HG02884 (cell line): ENCODE data around the gene CACNA1H.
"Not testable (repeated sequence)": the region's sequence is repeated elsewhere in the genome, so short reads cannot be mapped to it uniquely, and the experiment has no call there.

Source experiments
- ATAC-seq: cut with Tn5 transposase; IDR thresholded peaks from one replicate; pipeline ENCODE4 v1.9.1; 2021; ENCODE audit warnings: mild to moderate bottlenecking, moderate library complexity; ENCODE audit not compliant: unreplicated experiment

CACNA1H gene

DNA sequence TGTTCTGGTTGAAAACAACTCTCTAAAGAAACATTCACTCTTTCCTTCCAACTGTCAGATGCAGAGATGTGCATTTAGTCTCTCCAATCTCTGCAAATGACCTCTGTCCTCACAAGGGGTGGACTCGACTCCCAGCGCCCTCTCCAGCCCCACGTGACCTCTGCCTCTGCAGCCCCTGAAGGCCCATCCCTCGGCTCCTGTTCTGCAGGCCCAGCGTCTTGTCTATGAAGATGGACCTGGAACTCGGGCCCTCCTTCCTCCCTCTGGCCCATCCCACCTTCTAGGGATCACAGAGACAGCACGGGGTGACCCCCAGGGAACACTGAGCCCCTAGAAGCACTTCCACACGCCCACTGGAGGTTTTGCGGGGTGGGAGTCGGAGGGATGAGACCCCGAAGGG lies 90.5 kb downstream of the CACNA1H start:
- not testable (repeated sequence) for ATAC-seq

DNA sequence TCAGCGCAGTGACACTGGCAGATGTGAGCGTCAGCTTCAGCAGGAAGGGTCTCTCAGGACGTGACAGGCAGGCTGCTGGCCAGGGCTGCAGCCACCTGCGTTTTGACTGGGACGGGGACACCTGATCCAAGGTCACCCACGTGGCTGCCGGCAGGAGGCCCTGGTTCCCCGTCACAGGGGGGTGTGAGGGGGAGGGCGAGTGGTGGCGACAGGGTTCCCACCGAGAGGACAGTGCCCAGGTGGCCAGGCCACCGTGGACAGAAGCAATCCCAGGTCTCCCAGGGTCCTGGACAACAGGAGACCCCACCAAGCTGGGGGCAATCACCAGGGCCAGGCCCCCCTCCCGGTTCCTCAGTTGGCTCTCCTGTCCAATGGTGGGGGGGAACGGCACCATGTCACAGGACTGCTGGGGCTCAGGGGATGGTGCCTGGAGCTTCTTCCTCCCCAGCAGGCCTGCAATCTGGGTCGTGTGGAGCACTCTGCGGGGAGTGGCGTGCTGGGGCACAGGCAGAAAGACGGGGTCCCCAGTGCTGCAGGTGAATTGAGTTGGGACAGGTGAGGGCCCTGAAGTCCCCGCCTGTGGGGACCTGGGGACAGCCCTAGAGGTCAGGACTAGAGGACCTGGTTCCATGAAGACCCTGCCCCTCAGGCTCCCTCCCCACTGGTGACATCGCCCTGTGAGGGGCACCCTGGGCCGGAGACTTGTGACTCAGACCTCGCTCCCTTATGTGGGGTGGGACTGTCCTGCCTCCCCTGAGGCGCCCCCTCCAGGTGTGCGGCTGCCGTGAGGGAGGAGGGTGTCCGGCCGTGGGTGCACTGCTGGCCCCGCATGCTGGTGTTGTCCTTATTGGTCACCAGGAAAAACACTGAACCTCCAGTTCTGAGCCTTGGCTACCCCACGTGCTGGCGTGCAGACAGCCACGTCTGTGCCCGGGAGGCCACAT lies 91.3 kb downstream of the CACNA1H start:
- ATAC-seq = not testable (repeated sequence)

DNA sequence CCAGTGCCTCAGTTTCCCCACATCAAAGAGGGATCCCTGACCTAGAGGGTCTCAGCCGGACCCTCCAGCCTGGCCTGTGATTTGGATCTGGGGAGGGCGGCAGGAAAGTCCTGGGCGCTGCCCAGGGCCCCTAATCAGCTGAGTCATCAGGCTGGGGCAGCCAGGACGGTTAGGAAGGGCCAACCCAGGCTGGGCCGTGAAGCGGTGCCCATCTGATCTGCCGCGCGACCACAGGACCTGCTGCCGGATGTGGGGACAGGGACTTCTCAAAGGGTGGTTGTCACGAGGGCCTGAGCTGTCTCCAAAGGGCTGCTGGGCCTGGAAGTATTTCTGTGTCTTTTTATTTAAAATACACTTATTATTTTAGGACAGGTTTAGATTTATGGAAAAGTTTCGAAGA lies 92.0 kb downstream of the CACNA1H start:
- ATAC-seq = no peak

DNA sequence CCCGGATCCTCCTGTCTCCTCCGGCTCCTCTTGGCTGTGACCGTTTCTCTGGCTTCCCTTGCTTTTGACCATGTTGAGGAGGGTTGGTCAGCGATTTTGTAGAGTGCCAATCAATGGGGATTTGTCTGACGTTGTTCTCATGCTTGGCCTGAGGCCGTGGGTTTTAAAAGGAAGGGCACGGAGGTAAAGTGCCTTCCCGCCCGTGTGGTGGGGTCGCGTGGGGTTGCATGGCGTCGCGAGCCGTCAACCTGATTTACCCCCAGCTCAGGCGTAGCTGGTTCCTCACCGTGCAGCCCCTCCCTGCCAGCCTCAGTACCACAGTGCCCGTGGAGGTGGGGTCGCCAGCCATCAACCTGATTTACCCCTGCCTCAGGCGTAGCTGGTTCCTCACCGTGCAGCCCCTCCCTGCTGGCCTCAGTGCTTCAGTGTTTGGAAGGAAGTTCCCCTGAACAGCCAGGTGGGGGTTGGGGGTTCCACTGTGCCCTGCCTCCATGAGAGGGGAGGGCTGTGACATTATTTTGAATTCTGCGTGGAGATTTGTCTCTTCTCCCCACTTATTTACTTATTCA lies 92.6 kb downstream of the CACNA1H start:
- no peak for ATAC-seq

DNA sequence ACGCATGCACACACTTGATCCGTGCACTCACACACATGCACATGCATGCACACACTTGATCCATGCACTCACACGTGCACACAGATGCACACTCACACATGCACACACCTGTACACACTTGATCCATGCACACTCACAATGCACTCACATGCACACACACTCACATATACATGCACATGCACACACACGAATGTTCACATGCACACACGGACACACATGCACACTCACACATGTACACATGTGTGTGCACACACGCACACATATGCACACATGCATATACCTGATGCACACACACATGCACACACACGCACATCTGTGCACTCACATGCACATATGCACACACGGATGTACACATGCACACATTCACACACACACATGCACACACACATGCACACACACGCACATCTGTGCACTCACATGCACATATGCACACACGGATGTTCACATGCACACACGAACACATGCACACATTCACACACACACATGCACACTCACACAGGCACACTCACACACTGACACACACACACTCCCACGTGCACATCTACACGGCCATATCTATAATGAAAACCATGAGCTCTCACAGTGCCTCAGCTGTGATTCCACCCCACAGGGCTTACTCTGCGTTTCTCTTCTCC lies 95.1 kb downstream of the CACNA1H start:
- not testable (repeated sequence) for ATAC-seq

DNA sequence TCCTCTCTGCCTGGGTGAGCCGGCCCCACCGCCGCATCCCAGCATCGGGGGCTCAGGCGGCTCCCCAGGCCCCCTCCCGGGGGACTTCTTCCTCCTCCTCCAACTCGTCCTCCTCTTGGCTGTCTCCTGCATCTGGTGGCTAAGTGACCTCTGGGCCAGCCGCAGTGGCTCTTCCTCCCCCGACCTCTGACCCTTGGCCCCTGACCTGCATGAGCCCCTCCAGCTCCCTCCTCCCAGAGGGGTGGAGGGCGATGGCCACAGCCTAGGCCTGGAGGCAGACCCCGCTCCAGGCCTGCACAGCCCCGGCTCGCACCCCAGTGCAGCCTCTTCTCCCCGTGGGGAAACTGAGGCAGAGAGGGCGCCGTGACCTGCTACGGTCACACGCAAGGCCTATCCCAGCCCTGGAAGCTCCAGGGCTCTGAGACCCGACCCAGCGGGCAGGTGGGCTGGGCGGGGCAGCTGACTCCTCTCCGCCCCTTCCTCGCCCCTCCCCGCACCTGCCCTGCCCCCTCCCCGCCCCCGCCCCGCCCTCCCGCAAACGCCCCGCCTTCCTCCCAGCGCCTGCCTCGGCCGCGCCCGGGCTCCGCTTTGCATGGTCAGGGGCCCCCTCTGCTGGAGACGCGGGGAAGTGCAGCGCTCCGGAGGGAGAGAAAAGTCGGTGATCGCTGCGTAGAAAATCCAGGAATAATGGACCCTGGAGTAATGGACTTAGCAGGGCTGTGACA lies 96.3 kb downstream of the CACNA1H start:
- not testable (repeated sequence) for ATAC-seq

DNA sequence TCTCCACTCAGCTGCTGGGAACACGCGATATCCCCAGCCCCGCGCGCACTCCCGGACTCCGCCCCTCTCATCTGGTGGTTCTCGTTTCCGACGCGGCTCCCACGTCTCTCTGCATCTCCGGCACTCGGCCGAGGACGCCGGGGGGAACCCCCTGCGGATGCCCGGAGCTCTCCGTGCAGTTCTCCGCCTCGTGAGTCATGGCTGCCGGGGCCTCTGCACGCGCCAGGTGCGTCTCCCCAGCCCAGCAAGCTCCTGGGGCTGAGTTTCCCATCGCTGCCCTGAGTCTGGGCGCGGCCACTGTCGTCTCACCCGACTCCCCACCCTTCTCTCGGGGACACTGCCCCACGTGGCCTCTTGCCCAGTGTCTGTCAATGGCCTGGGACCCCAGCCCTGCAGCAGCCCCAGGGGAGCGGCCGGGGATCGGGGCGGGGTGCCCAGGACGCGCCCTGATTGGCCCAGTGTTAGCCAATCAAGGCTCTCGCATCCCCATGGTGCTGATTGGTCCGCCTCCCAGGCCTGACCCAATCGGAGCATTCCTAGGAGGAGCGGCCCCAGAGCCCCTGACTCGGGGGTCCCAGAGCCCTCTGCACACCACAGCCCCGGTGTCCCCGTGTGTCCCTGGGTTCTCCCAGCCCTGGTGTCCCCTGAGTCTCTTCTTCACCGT lies 100.9 kb downstream of the CACNA1H start:
- ATAC-seq = not testable (repeated sequence)

DNA sequence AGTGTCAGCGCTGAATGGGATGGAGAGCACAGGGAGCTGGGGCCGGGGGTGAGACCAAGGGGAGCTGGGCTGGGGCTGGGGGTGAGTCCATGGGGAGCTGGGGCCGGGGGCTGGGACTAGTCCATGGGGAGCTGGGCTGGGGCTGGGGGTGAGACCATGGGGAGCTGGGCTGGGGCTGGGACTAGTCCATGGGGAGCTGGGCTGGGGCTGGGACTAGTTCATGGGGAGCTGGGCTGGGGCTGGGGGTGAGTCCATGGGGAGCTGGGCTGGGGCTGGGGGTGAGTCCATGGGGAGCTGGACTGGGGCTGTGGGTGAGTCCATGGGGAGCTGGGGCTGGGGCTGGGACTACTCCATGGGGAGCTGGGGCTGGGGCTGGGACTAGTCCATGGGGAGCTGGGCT lies 101.9 kb downstream of the CACNA1H start:
- not testable (repeated sequence) for ATAC-seq

DNA sequence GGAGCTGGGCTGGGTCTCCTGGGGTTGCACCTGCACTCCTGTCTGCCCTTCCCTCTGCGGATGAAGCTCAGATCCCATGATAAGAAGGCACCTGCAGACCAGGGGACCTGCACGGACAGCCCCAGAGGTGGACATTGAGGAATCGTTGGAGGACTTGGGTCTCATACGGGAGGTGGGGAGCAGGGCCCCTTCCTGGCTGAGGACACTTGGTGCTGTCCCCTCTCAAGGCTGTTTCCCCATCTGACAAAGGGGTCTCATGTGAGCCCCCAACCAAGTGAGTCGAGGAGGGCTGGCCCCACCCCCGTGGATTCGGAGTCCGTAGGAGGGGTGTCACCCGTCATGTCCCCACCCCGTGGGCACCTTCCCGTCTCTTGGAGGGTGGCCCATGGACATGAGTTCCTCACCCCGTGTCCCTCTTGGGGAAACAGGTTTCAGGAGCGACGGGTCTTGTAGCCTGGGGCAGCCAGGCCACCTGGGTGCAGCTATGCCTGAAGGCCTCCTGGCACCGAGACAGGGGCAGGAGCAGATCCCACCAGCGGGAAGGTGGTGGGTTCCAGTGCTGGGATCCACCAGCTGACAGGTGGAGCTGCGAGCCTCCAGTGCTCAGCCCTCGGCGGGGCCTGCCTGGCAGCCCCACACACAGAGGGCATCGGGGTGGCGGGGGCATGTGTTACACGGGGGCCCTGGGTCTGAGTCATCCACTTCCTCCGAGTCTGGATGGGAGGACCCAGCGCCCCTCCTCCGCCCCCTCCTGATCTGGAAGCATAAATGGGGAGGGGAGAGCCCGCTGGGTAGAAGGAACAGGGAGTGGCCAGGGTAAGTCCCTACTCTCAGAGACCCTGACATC lies 102.6 kb downstream of the CACNA1H start, which contains the start of gene TPSD1:
Gene TPSD1, plus strand, starts transcription at position 794 of the 847 bp plus-strand sequence. CDS start 212 bp downstream, outside the sequence.
- not testable (repeated sequence) for ATAC-seq

DNA sequence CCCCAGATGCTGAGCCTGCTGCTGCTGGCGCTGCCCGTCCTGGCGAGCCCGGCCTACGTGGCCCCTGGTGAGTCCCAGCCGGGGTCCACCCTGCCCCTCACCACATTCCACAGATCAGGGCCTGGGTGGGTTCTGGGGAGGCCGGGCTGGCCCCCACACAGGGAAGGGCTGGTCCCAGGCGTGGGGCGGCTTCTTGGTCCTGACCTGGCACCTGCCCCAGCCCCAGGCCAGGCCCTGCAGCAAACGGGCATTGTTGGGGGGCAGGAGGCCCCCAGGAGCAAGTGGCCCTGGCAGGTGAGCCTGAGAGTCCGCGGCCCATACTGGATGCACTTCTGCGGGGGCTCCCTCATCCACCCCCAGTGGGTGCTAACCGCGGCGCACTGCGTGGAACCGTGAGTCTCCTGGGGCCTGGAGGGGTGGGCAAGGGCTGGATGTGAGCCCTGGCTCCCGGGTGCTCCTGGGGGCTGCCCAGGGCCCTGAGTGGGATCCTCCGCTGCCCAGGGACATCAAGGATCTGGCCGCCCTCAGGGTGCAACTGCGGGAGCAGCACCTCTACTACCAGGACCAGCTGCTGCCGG lies 103.5 kb downstream of the CACNA1H start:
- ATAC-seq = not testable (repeated sequence)

DNA sequence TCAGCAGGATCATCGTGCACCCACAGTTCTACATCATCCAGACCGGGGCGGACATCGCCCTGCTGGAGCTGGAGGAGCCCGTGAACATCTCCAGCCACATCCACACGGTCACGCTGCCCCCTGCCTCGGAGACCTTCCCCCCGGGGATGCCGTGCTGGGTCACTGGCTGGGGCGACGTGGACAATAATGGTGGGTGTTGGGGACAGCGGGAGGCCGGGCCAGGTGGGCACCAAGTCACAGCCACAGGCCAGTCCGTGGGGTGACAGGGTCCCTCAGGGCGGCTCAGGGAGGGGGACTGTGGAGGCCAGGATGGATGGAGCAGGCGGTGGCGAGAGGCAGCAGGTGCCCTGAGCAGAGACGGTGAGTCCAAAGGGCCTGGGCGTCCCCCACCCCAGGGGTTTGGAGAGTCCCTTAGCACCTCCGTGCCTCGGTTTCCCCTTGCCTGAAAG lies 104.0 kb downstream of the CACNA1H start:
- no peak for ATAC-seq

DNA sequence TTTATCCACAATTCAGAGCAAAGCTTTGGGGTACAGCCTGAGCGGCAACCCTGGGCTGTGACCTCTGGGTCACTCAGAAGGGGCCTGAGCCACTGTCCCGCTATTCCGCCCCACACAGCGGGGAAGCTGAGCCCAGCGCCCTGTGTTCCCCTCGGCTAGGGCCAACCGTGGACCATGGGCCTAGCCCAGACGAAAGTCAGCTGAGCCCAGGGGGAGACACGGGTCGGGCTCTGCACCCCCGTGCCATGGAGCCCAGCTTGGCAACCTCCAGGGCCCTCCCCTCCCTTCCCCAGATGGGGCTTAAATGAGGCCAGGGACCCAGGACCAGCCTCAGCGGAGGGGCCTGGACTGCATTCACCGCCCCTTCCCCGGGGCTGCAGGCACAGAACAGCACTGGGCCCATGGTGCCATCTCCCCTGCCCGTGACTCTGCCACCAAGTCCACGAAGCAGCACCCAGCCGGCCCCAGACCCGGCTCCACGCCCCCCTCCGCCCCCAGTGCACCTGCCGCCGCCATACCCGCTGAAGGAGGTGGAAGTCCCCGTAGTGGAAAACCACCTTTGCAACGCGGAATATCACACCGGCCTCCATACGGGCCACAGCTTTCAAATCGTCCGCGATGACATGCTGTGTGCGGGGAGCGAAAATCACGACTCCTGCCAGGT lies 104.8 kb downstream of the CACNA1H start:
- ATAC-seq = no peak

DNA sequence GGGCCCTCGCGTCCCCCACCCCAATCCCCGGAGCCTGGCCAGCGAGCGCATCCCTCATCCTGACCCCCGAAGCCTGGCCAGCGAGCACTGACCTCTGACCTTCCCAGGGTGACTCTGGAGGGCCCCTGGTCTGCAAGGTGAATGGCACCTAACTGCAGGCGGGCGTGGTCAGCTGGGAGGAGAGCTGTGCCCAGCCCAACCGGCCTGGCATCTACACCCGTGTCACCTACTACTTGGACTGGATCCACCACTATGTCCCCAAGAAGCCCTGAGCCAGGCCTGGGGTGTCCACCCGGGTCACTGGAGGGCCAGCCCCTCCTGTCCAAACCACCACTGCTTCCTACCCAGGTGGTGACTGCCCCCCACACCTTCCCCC lies 105.3 kb downstream of the CACNA1H start:
- ATAC-seq = no peak

DNA sequence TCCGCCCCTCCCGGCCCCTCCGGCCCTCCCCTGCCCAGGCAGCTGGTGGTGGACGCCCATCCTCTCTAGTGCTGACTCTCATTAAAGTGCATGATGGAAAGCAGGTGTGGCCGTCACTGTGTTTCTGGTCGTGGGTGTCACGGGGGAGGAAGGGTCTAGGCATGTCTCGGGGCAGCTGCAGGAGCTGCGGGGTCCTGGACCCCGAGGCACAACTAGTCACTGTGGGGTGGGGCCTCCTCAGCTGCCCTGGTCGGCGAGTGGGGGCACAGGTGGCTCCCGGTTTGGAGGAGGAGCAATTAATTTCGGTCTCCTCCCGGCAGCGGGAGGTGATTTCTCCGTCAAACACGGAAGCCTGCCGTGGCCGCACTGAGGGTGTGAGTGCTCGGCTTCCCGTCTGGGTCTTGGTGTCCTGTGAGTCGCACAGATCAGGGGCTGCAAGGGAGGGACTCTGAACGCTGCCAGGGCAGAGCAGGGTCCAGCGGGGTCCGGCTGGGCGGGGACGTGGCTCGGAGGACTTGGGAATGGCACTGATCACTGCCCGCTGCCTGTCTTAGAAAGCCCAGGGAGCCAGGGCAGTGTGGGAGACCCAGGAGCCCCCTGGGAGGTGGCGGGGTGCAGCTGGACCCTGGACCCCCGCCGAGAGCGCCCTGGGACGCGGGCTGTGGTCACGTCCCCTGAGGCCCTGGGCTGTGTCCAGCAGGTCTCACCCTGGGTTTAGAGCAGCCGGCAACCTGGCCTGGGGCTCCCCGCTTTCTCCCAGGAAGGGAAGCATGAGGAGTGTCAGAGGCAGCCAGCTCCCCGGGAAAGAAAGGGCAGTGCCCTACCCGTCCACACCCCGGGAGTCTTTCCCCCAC lies 106.2 kb downstream of the CACNA1H start:
- ATAC-seq = no peak

DNA sequence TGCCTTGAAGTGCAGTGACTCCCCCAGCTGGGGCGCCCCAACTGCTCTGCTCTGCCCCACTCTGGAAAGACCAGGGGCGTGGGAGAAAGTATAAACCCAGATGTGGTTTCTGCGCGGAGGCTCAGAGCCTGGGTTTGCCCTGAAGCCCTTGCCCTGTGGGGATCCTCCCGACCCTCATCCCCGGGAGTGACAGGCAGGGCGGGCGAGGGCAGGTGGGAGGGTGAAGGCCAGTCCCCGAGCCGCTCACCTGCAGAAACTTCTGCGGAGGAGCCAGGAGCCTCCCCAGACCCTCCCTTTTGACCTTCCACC lies 106.8 kb downstream of the CACNA1H start:
- ATAC-seq = no peak

DNA sequence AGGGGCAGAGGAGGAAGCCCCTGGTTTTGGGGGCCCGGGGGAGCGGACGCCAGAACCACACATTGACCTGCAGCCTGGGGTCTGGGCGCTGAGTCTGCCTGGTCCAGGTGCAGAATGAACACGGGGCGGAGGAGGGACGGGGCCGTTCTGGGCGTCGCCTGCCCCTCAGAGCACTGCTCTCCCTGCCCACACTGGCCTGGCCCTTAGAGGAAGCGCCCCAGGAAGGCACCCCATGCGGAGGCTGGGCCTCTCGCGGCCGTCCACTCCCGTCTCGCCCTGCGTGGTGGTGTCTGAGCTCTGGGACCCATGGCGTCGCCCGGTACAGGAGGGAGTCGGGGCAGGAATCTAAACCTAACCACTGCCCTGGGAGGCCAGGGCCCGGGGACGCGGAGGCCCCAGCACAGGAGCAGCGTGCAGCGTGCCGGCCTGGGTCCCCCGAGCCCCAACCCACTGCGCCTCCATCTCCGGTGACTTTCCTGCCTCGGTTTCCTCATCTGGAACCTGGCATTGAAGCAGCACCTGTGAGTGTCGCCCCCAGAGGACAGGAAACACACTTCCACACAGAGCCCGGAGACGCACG lies 107.3 kb downstream of the CACNA1H start:
- ATAC-seq = no peak

DNA sequence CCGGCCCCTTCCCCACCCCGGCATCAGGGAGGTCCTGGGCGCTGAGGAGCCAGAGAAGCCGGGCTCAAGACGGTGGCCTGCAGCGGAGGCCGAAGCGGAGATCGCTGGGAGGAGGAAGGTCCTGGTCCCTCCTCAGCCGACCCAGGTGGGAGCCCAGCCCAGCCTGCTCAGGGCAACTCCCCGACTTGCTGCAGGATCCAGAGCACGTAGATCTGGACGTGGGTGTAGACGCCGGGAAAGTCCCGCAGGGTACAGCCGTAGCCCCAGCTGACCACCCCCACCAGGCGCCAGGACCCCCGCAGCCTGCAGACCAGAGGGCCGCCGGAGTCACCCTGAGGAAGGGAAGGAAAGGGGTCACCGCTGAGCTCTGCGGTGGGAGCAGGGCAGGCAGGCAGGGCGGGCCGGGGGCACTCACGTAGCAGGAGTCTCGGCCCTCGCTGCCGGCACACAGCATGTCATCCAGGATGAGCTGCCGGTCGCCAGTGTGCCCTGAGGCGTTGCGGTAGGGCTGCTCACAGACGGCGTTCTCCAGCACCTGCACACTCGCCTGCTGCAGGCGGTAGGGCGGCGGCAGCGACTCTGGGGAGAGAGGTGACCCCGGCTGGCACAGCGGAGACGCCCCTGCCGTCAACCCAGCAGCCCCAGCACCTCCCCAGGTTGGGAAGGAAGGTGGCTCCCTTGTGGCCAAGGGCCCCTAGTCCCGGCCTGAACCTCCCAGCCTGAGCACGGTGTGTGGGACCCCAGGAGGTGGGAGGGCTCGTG lies 108.4 kb downstream of the CACNA1H start:
- no peak for ATAC-seq
